Body of pancreas (tissue), 4 donors: ENCODE results near the gene GRXCR1. TPM values are rescaled to one million over a fixed set of nuclear protein-coding genes. Genes with fewer than 3 reads are reported as not detected.

Source experiments
- ATAC-seq: fragments of 150-250 bp; one replicate; pipeline ENCODE4 v1.9.1; 2016
- DNase-seq, 4 donors: peaks; one replicate each; pipeline ENCODE4 v3.0.0-alpha.2; 2019
- H3K27ac ChIP-seq, 4 donors: fragments of 200-600 bp; sonication (generic); 1 replicate in 3 of 4; 2 replicates in 1 of 4; pipeline versions ENCODE4 v1.5.1 to v1.6.1; 2016 to 2019; ENCODE audit warnings: mild to moderate bottlenecking in 1 of 4, mixed read lengths in 1 of 4, moderate library complexity in 1 of 4
- H3K27me3 ChIP-seq, 2 donors: fragments of 200-600 bp; sonication (generic); one replicate each; pipeline ENCODE4 v1.6.0; 2016; ENCODE audit warnings: mild to moderate bottlenecking in 1 of 2
- H3K36me3 ChIP-seq, 2 donors: fragments of 200-600 bp; sonication (generic); replicated peaks in 1 of 2; 2 replicates each; pipeline ENCODE4 v1.5.1; 2016; ENCODE audit warnings: low read depth in 2 of 2; ENCODE audit not compliant: insufficient read depth in 1 of 2
- H3K4me1 ChIP-seq: fragments of 200-600 bp; sonication (generic); one replicate; pipeline ENCODE4 v1.6.0; 2016
- H3K4me3 ChIP-seq, 2 donors: fragments of 200-600 bp; sonication (generic); 1 replicate in 1 of 2; 2 replicates in 1 of 2; pipeline ENCODE4 v1.5.1; 2016 to 2019
- H3K9me3 ChIP-seq, 3 donors: fragments of 200-600 bp; sonication (generic); 1 replicate in 2 of 3; 2 replicates in 1 of 3; pipeline ENCODE4 v1.5.1; 2016
- CTCF ChIP-seq, 7 experiments: fragments of 450-650 bp in 4 of 7; fragments of 200-600 bp in 3 of 7; sonication (generic) in 3 of 7; IDR thresholded peaks; one replicate each; pipeline ENCODE4 v1.5.1; 2016 to 2019; ENCODE audit warnings: antibody characterized with exemption in 7 of 7
- POLR2A ChIP-seq, 3 donors: fragments of 450-650 bp; IDR thresholded peaks; one replicate each; pipeline ENCODE4 v1.6.1; 2016; ENCODE audit warnings: antibody characterized with exemption in 3 of 3, mild to moderate bottlenecking in 2 of 3
- WGBS, 2 donors: methylation state at CpG; one replicate each; pipeline ENCODE4 v1.1.5; 2017; 5-methylcytosine and 5-hydroxymethylcytosine counted together
- intact Hi-C: fragments of 100-400 bp; cut with DNase I; formaldehyde crosslinking; loops from one replicate; pipeline ENCODE4 v1.15.1; 2023
- total RNA-seq, 2 donors: library from RNA; depleted of rRNA; stranded (reverse); fragments of >200 nt; gene quantifications; one replicate each; pipeline ENCODE4 v1.1.0, GENCODE V29; 2016

The GRXCR1 gene
- total RNA-seq, 2 donors from 2014 or later: not detected

GRCh38 chr4:43041632-43042031 lies 149.1 kb downstream of the GRXCR1 start:
- intact Hi-C loops: no loop called here
- TF ChIP-seq POLR2A (IDR thresholded peaks at IDR 0.05): no peak
- no peak for TF ChIP-seq CTCF (IDR thresholded peaks at IDR 0.05)
- H3K4me1 ChIP-seq: no peaks in the 10 kb centered on the region
- no peak overlapping the region for H3K4me3 ChIP-seq
- H3K36me3 ChIP-seq: no peaks in the 10 kb centered on the region
- ATAC-seq: no peak
- H3K27me3 ChIP-seq: no peaks in the 10 kb centered on the region
- no peaks in the 10 kb centered on the region for H3K9me3 ChIP-seq
- 61 to 71% methylated on average over 1 of the region's 1 CpG for WGBS, 2 donors
- DNase-seq: no peak
- no peak overlapping the region for H3K27ac ChIP-seq

- intact Hi-C loops: no loop called here
- no peak for DNase-seq
- ATAC-seq: no peak
Observed at GRCh38 chr4:43047058-43047457, 154.5 kb downstream of the GRXCR1 start.

GRCh38 chr4:43048570-43048969 lies 156.1 kb downstream of the GRXCR1 start:
- TF ChIP-seq POLR2A (IDR thresholded peaks at IDR 0.05) (no peak), CTCF (IDR thresholded peaks at IDR 0.05) (no peak)
- ATAC-seq (no peak), DNase-seq (no peak)
- H3K9me3 ChIP-seq: no peaks in the 10 kb centered on the region
- no peaks in the 10 kb centered on the region for H3K36me3 ChIP-seq
- 37 to 61% methylated on average over 4 to 5 of the region's 5 CpGs for WGBS, 2 donors
- H3K4me3 ChIP-seq: no peak overlapping the region
- no peaks in the 10 kb centered on the region for H3K27me3 ChIP-seq
- H3K4me1 ChIP-seq: no peaks in the 10 kb centered on the region
- intact Hi-C loops: no loop called here
- no peak overlapping the region for H3K27ac ChIP-seq

More at GRCh38 chr4:43047058-43047457, 154.5 kb downstream of the GRXCR1 start:
- TF ChIP-seq CTCF (IDR thresholded peaks at IDR 0.05) (no peak), POLR2A (IDR thresholded peaks at IDR 0.05) (no peak)
- Histone ChIP-seq H3K4me1 (no peaks in the 10 kb centered on the region), H3K36me3 (no peaks in the 10 kb centered on the region), H3K4me3 (no peak overlapping the region), H3K27me3 (no peaks in the 10 kb centered on the region), H3K27ac (no peak overlapping the region), H3K9me3 (no peaks in the 10 kb centered on the region)
- 22 to 42% methylated on average over 1 of the region's 1 CpG for WGBS, 2 donors

GRCh38 chr4:43049326-43049725 lies 156.8 kb downstream of the GRXCR1 start:
- intact Hi-C loops: no loop called here
- Histone ChIP-seq H3K9me3 (no peaks in the 10 kb centered on the region), H3K36me3 (no peaks in the 10 kb centered on the region), H3K4me1 (no peaks in the 10 kb centered on the region), H3K27ac (no peak overlapping the region), H3K4me3 (no peak overlapping the region), H3K27me3 (no peaks in the 10 kb centered on the region)
- TF ChIP-seq CTCF (IDR thresholded peaks at IDR 0.05): no peak
- no peak for TF ChIP-seq POLR2A (IDR thresholded peaks at IDR 0.05)
- DNase-seq (no peak), ATAC-seq (no peak)

- intact Hi-C loops: no loop called here
- ATAC-seq (no peak), DNase-seq (no peak)
- Histone ChIP-seq H3K4me3 (no peak overlapping the region), H3K27me3 (no peaks in the 10 kb centered on the region), H3K27ac (no peak overlapping the region), H3K36me3 (no peaks in the 10 kb centered on the region), H3K4me1 (no peaks in the 10 kb centered on the region), H3K9me3 (no peaks in the 10 kb centered on the region)
- TF ChIP-seq CTCF (IDR thresholded peaks at IDR 0.05) (no peak), POLR2A (IDR thresholded peaks at IDR 0.05) (no peak)
Observed at GRCh38 chr4:43066415-43066814, 173.9 kb downstream of the GRXCR1 start.
